ENCODE results near the gene FAM8A1. TPM values are rescaled to one million over a fixed set of nuclear protein-coding genes. Genes with fewer than 3 reads are reported as not detected.
"Not testable (repeated sequence)": the region's sequence is repeated elsewhere in the genome, so short reads cannot be mapped to it uniquely, and the experiment has no call there.

The FAM8A1 gene
- total RNA-seq, 1 donor from 2014 or later = 4.6 TPM

GRCh38 chr6:17585766-17586490, 14.2 kb upstream of the FAM8A1 start:
- intact Hi-C loops (cut with micrococcal nuclease) = loop anchor here (2.0 kb wide), 1 partner anchor 305 kb away; the partner anchor contains the start of gene RBM24
- no peak overlapping the region for H3K27ac Mint-ChIP-seq

GRCh38 chr6:17586623-17587022, 13.5 kb upstream of the FAM8A1 start:
- H3K9me3 Mint-ChIP-seq; H3K27ac Mint-ChIP-seq; H3K27me3 Mint-ChIP-seq (ENCODE audit: insufficient read depth); H3K4me3 Mint-ChIP-seq; intact Hi-C loops (cut with micrococcal nuclease); H3K36me3 Mint-ChIP-seq (ENCODE audit: low read depth); DNase-seq (ENCODE audit: low spot score): not testable (repeated sequence)
- peaks cover 28% of the 10 kb centered on the region for H3K4me1 Mint-ChIP-seq (ENCODE audit: low read depth)

More at GRCh38 chr6:17585766-17586490, 14.2 kb upstream of the FAM8A1 start:
- Mint-ChIP-seq H3K36me3 (ENCODE audit: low read depth) (no peaks in the 10 kb centered on the region), H3K9me3 (peaks cover 4% of the 10 kb centered on the region), H3K4me3 (no peak overlapping the region), H3K27me3 (ENCODE audit: insufficient read depth) (peaks cover 7% of the 10 kb centered on the region), H3K4me1 (ENCODE audit: low read depth) (peaks cover 24% of the 10 kb centered on the region)
- DNase-seq (ENCODE audit: low spot score) = no peak

- H3K27me3 Mint-ChIP-seq (ENCODE audit: insufficient read depth) = no peaks in the 10 kb centered on the region
- intact Hi-C loops (cut with micrococcal nuclease) = no loop called here
Measured at GRCh38 chr6:17588011-17588410, 12.1 kb upstream of the FAM8A1 start.

GRCh38 chr6:17589406-17590096, 10.6 kb upstream of the FAM8A1 start:
- Mint-ChIP-seq H3K36me3 (ENCODE audit: low read depth) (no peaks in the 10 kb centered on the region), H3K27me3 (ENCODE audit: insufficient read depth) (no peaks in the 10 kb centered on the region), H3K4me1 (ENCODE audit: low read depth) (peaks cover 23% of the 10 kb centered on the region), H3K4me3 (no peak overlapping the region), H3K27ac (no peak overlapping the region), H3K9me3 (no peaks in the 10 kb centered on the region)
- no peak for DNase-seq (ENCODE audit: low spot score)
- intact Hi-C loops (cut with micrococcal nuclease) = no loop called here

More at GRCh38 chr6:17588011-17588410, 12.1 kb upstream of the FAM8A1 start:
- no peak for DNase-seq (ENCODE audit: low spot score)
- Mint-ChIP-seq H3K27ac (no peak overlapping the region), H3K36me3 (ENCODE audit: low read depth) (no peaks in the 10 kb centered on the region), H3K4me1 (ENCODE audit: low read depth) (peaks cover 32% of the 10 kb centered on the region), H3K4me3 (no peak overlapping the region), H3K9me3 (no peaks in the 10 kb centered on the region)

GRCh38 chr6:17591287-17591686, 8.8 kb upstream of the FAM8A1 start:
- H3K4me1 Mint-ChIP-seq (ENCODE audit: low read depth) = peaks cover 23% of the 10 kb centered on the region
- no peak overlapping the region for H3K27ac Mint-ChIP-seq
- no peaks in the 10 kb centered on the region for H3K36me3 Mint-ChIP-seq (ENCODE audit: low read depth)
- no peak for DNase-seq (ENCODE audit: low spot score)
- H3K27me3 Mint-ChIP-seq (ENCODE audit: insufficient read depth) = no peaks in the 10 kb centered on the region
- intact Hi-C loops (cut with micrococcal nuclease) = no loop called here
- H3K4me3 Mint-ChIP-seq = no peak overlapping the region
- no peaks in the 10 kb centered on the region for H3K9me3 Mint-ChIP-seq

- H3K9me3 Mint-ChIP-seq = no peaks in the 10 kb centered on the region
- intact Hi-C loops (cut with micrococcal nuclease) = no loop called here
- H3K27ac Mint-ChIP-seq = no peak overlapping the region
- no peak for DNase-seq (ENCODE audit: low spot score)
- no peak overlapping the region for H3K4me3 Mint-ChIP-seq
- peaks cover 2% of the 10 kb centered on the region for H3K27me3 Mint-ChIP-seq (ENCODE audit: insufficient read depth)
- no peaks in the 10 kb centered on the region for H3K36me3 Mint-ChIP-seq (ENCODE audit: low read depth)
- peaks cover 23% of the 10 kb centered on the region for H3K4me1 Mint-ChIP-seq (ENCODE audit: low read depth)
Measured at GRCh38 chr6:17593246-17593645, 6.9 kb upstream of the FAM8A1 start.

- H3K27me3 Mint-ChIP-seq (ENCODE audit: insufficient read depth) = peaks cover 2% of the 10 kb centered on the region
- no peak overlapping the region for H3K4me3 Mint-ChIP-seq
- no peaks in the 10 kb centered on the region for H3K9me3 Mint-ChIP-seq
- H3K27ac Mint-ChIP-seq = no peak overlapping the region
- peaks cover 17% of the 10 kb centered on the region for H3K4me1 Mint-ChIP-seq (ENCODE audit: low read depth)
- intact Hi-C loops (cut with micrococcal nuclease) = no loop called here
- no peak for DNase-seq (ENCODE audit: low spot score)
- H3K36me3 Mint-ChIP-seq (ENCODE audit: low read depth) = no peaks in the 10 kb centered on the region
Measured at GRCh38 chr6:17596085-17596484, 4.0 kb upstream of the FAM8A1 start.

- H3K27me3 Mint-ChIP-seq (ENCODE audit: insufficient read depth) = peaks cover 2% of the 10 kb centered on the region
- DNase-seq (ENCODE audit: low spot score) = no peak
- peak overlapping the region; percentile 85 for H3K4me3 Mint-ChIP-seq
- H3K36me3 Mint-ChIP-seq (ENCODE audit: low read depth) = peaks cover 19% of the 10 kb centered on the region
- peaks cover 35% of the 10 kb centered on the region for H3K4me1 Mint-ChIP-seq (ENCODE audit: low read depth)
- H3K27ac Mint-ChIP-seq = peak overlapping the region; percentile 78
- no peaks in the 10 kb centered on the region for H3K9me3 Mint-ChIP-seq
- intact Hi-C loops (cut with micrococcal nuclease) = loop anchor here (1.0 to 10.0 kb wide), 9 partner anchors 16 to 663 kb away; partner anchors contain the start of genes KDM1B, KIF13A, NUP153 and TPMT
Measured at GRCh38 chr6:17600527-17601385, 654 bp downstream of the FAM8A1 start.

GRCh38 chr6:17601386-17601703, 1.2 kb downstream of the FAM8A1 start:
- intact Hi-C loops (cut with micrococcal nuclease) = loop anchor here (2.0 to 10.0 kb wide), 6 partner anchors 17 to 553 kb away; partner anchors contain the start of genes KDM1B, KIF13A and TPMT
- Mint-ChIP-seq H3K4me3 (peak overlapping the region; percentile 85), H3K27ac (peak overlapping the region; percentile 78), H3K27me3 (ENCODE audit: insufficient read depth) (peaks cover 2% of the 10 kb centered on the region), H3K4me1 (ENCODE audit: low read depth) (peaks cover 35% of the 10 kb centered on the region), H3K9me3 (no peaks in the 10 kb centered on the region), H3K36me3 (ENCODE audit: low read depth) (peaks cover 22% of the 10 kb centered on the region)
- no peak for DNase-seq (ENCODE audit: low spot score)

- no peaks in the 10 kb centered on the region for H3K27me3 Mint-ChIP-seq (ENCODE audit: insufficient read depth)
- H3K4me3 Mint-ChIP-seq = peak overlapping the region; percentile 4
- no peak overlapping the region for H3K27ac Mint-ChIP-seq
- H3K9me3 Mint-ChIP-seq = no peaks in the 10 kb centered on the region
- no peak for DNase-seq (ENCODE audit: low spot score)
- H3K36me3 Mint-ChIP-seq (ENCODE audit: low read depth) = peaks cover 26% of the 10 kb centered on the region
- H3K4me1 Mint-ChIP-seq (ENCODE audit: low read depth) = peaks cover 35% of the 10 kb centered on the region
- intact Hi-C loops (cut with micrococcal nuclease) = loop anchor here (5.0 to 10.0 kb wide), 2 partner anchors 49 to 382 kb away; partner anchors contain the start of gene KIF13A
Measured at GRCh38 chr6:17602888-17603287, 2.8 kb downstream of the FAM8A1 start.

- Mint-ChIP-seq H3K4me1 (ENCODE audit: low read depth) (peaks cover 23% of the 10 kb centered on the region), H3K4me3 (no peak overlapping the region), H3K9me3 (no peaks in the 10 kb centered on the region), H3K27me3 (ENCODE audit: insufficient read depth) (no peaks in the 10 kb centered on the region), H3K36me3 (ENCODE audit: low read depth) (peaks cover 32% of the 10 kb centered on the region), H3K27ac (no peak overlapping the region)
- no peak for DNase-seq (ENCODE audit: low spot score)
- intact Hi-C loops (cut with micrococcal nuclease) = loop anchor here (10.0 kb wide), 1 partner anchor 378 kb away; the partner anchor contains the start of gene KIF13A
Measured at GRCh38 chr6:17606606-17607005, 6.5 kb downstream of the FAM8A1 start.

- no peaks in the 10 kb centered on the region for H3K9me3 Mint-ChIP-seq
- no peaks in the 10 kb centered on the region for H3K27me3 Mint-ChIP-seq (ENCODE audit: insufficient read depth)
- peaks cover 26% of the 10 kb centered on the region for H3K36me3 Mint-ChIP-seq (ENCODE audit: low read depth)
- H3K27ac Mint-ChIP-seq = peak overlapping the region; percentile 48
- intact Hi-C loops (cut with micrococcal nuclease) = no loop called here
- no peaks in the 10 kb centered on the region for H3K4me1 Mint-ChIP-seq (ENCODE audit: low read depth)
- DNase-seq (ENCODE audit: low spot score) = no peak
- H3K4me3 Mint-ChIP-seq = no peak overlapping the region
Measured at GRCh38 chr6:17610835-17611234, 10.7 kb downstream of the FAM8A1 start.

Data from activated T-helper 1 cell treated with anti-CD3 and anti-CD28 coated beads, Interleukin-12 subunit alpha, Interleukin-12 subunit beta, Interleukin-2, Interleukin-4 antibody, amounts not matched to agents 30 ng/mL and 10 ng/mL and 1 ng/mL, durations not matched to agents 14 hours and 24 hours and 36 hours (primary cell).